GM23338 (cell line): ENCODE results near the gene SFR1. TPM values are rescaled to one million over a fixed set of nuclear protein-coding genes. Genes with fewer than 3 reads are reported as not detected.
A peak's percentile ranks its signal among the peaks of the same experiment; 100 is the strongest.

Experiments
- ATAC-seq: fragments of 200-7000 bp; cut with Tn5 transposase; 3 replicates; pipeline ENCODE4 v1.9.1; 2020
- DNase-seq: peaks from one replicate; pipeline ENCODE4 v3.0.0-alpha.2; 2015; ENCODE audit warnings: low spot score
- H2AFZ ChIP-seq: fragments of 200-600 bp; sonication (generic); 2 replicates; pipeline ENCODE4 v1.8.0; 2016; ENCODE audit warnings: antibody characterized with exemption, mild to moderate bottlenecking, moderate library complexity
- H3F3A ChIP-seq: fragments of 200-600 bp; sonication (generic); replicated peaks from 2 replicates; pipeline ENCODE4 v1.8.0; 2017; ENCODE audit warnings: antibody characterized with exemption, mixed run types, low read depth
- H3K27ac ChIP-seq: fragments of 200-600 bp; sonication (generic); 2 replicates; pipeline ENCODE4 v1.6.1; 2016; ENCODE audit warnings: low read depth
- H3K27me3 ChIP-seq: fragments of 200-600 bp; sonication (generic); 2 replicates; pipeline ENCODE4 v1.8.0; 2016; ENCODE audit warnings: mild to moderate bottlenecking, mixed run types, moderate library complexity; ENCODE audit not compliant: insufficient read depth
- H3K36me3 ChIP-seq: fragments of 200-600 bp; sonication (generic); 2 replicates; pipeline ENCODE4 v1.8.0; 2016; ENCODE audit warnings: mild to moderate bottlenecking; ENCODE audit not compliant: insufficient read depth
- H3K4me1 ChIP-seq: fragments of 200-600 bp; sonication (generic); 2 replicates; pipeline ENCODE4 v1.8.0; 2016; ENCODE audit warnings: mild to moderate bottlenecking, moderate library complexity; ENCODE audit not compliant: insufficient read depth
- H3K4me2 ChIP-seq: fragments of 200-600 bp; sonication (generic); 2 replicates; pipeline ENCODE4 v1.7.1; 2017; ENCODE audit warnings: mixed run types
- H3K4me3 ChIP-seq: fragments of 200-600 bp; sonication (generic); 2 replicates; pipeline ENCODE4 v1.6.1; 2016; ENCODE audit warnings: mixed run types
- H3K79me2 ChIP-seq: fragments of 200-600 bp; sonication (generic); replicated peaks from 2 replicates; pipeline ENCODE4 v1.8.0; 2017; ENCODE audit warnings: mild to moderate bottlenecking; ENCODE audit not compliant: insufficient read depth
- H3K9me2 ChIP-seq: fragments of 200-600 bp; sonication (generic); 2 replicates; pipeline ENCODE4 v1.8.0; 2017; ENCODE audit not compliant: insufficient read depth
- H4K20me1 ChIP-seq: fragments of 200-600 bp; sonication (generic); replicated peaks from 2 replicates; pipeline ENCODE4 v1.8.0; 2017; ENCODE audit warnings: mild to moderate bottlenecking; ENCODE audit not compliant: insufficient read depth
- H3K27ac Mint-ChIP-seq: 2 replicates; pipeline ENCODE4 v1.8.0; 2020; ENCODE audit warnings: inconsistent platforms, mild to moderate bottlenecking, moderate library complexity, mixed read lengths
- H3K27me3 Mint-ChIP-seq: 3 replicates; pipeline ENCODE4 v1.8.0; 2022; ENCODE audit warnings: low read depth, mild to moderate bottlenecking, moderate library complexity, mixed read lengths, inconsistent platforms; ENCODE audit not compliant: insufficient read depth, poor library complexity
- H3K36me3 Mint-ChIP-seq: 3 replicates; pipeline ENCODE4 v1.8.0; 2021; ENCODE audit warnings: low read depth, mild to moderate bottlenecking, inconsistent platforms, moderate library complexity, mixed read lengths
- H3K4me1 Mint-ChIP-seq: 3 replicates; pipeline ENCODE4 v1.8.0; 2020; ENCODE audit warnings: mild to moderate bottlenecking, inconsistent platforms, mixed read lengths
- H3K4me3 Mint-ChIP-seq: 3 replicates; pipeline ENCODE4 v1.8.0; 2021; ENCODE audit warnings: moderate library complexity, mild to moderate bottlenecking, inconsistent platforms, mixed read lengths
- H3K9me3 Mint-ChIP-seq: 3 replicates; pipeline ENCODE4 v1.8.0; 2020; ENCODE audit warnings: moderate library complexity, mild to moderate bottlenecking, inconsistent platforms, mixed read lengths
- CREB1 ChIP-seq: fragments of 250-450 bp; sonication (Bioruptor Pico); IDR thresholded peaks from 2 replicates; pipeline ENCODE4 v1.5.0; 2020; ENCODE audit warnings: low read depth, mild to moderate bottlenecking, moderate library complexity
- CTCF ChIP-seq, 2 experiments: fragments of 200-600 bp in 1 of 2; sonication (generic) in 1 of 2; conservative IDR thresholded peaks; 2 replicates each; pipeline versions ENCODE4 v1.5.1 to v1.6.1; 2016 to 2017; ENCODE audit warnings: antibody characterized with exemption in 2 of 2, low read depth in 2 of 2, mild to moderate bottlenecking in 2 of 2, moderate library complexity in 1 of 2
- ETS1 ChIP-seq: IDR thresholded peaks from 2 replicates; pipeline ENCODE4 v1.6.1; 2016; ENCODE audit warnings: antibody characterized with exemption
- EZH2 ChIP-seq: fragments of 200-600 bp; sonication (generic); IDR thresholded peaks from one replicate; pipeline ENCODE4 v1.8.0; 2017; ENCODE audit warnings: antibody characterized with exemption, mild to moderate bottlenecking, low read depth; ENCODE audit not compliant: unreplicated experiment
- EZH2phosphoT487 ChIP-seq: fragments of 200-600 bp; sonication (generic); IDR thresholded peaks from one replicate; pipeline ENCODE4 v1.8.1; 2018; ENCODE audit warnings: antibody characterized with exemption; ENCODE audit not compliant: unreplicated experiment
- JUNB ChIP-seq: IDR thresholded peaks from one replicate; pipeline ENCODE4 v1.6.1; 2016; ENCODE audit warnings: antibody characterized with exemption; ENCODE audit not compliant: unreplicated experiment
- NANOG ChIP-seq: IDR thresholded peaks from 2 replicates; pipeline ENCODE4 v1.6.1; 2016; ENCODE audit warnings: antibody characterized with exemption, borderline replicate concordance
- POLR2AphosphoS5 ChIP-seq: IDR thresholded peaks from 2 replicates; pipeline ENCODE4 v1.6.1; 2016; ENCODE audit warnings: antibody characterized with exemption, low read depth
- STAT1 ChIP-seq: IDR thresholded peaks from one replicate; pipeline ENCODE4 v1.6.1; 2016; ENCODE audit warnings: antibody characterized with exemption; ENCODE audit not compliant: unreplicated experiment
- ZNF114 ChIP-seq: fragments of 250-450 bp; sonication (Bioruptor Pico); IDR thresholded peaks from 2 replicates; pipeline ENCODE4 v1.5.0; 2020; ENCODE audit warnings: mild to moderate bottlenecking, moderate library complexity
- ZNF331 ChIP-seq: fragments of 250-450 bp; sonication (Bioruptor Pico); IDR thresholded peaks from 2 replicates; pipeline ENCODE4 v1.5.0; 2020; ENCODE audit warnings: low read depth, mild to moderate bottlenecking, moderate library complexity
- polyA plus RNA-seq: library from polyadenylated mRNA; unstranded; fragments of >200 nt; fragmentation: Nextera tagmentation; extraction: Ambion mirVana; gene quantifications from 2 replicates; pipeline ENCODE4 v1.2.1, GENCODE V29; 2016
- total RNA-seq: library from RNA; depleted of rRNA; stranded (reverse); fragments of >200 nt; shearing (Covaris generic); gene quantifications from 2 replicates; pipeline ENCODE4 v1.2.3, GENCODE V29; 2014
- TF ChIP-seq, protein P1 (sequence below): IDR thresholded peaks from one replicate; pipeline ENCODE4 v1.6.1; 2018; ENCODE audit warnings: antibody characterized with exemption; ENCODE audit not compliant: unreplicated experiment

The SFR1 gene
- total and polyA plus RNA-seq, 2 experiments from 2014 or later: 8.3 to 13.0 TPM

- Mint-ChIP-seq H3K27ac (no peak overlapping the region), H3K27me3 (no peaks in the 10 kb centered on the region), H3K4me3 (no peak overlapping the region), H3K4me1 (peaks cover 24% of the 10 kb centered on the region; the same call in 2 of the 3 replicates), H3K36me3 (no peaks in the 10 kb centered on the region), H3K9me3 (no peaks in the 10 kb centered on the region)
- peak overlapping the region; percentile 4; the same call in 1 of the 2 replicates for H2AFZ ChIP-seq
- H3K9me2 ChIP-seq: no peaks in the 10 kb centered on the region
- H3K4me3 ChIP-seq: no peak overlapping the region
- no peaks in the 10 kb centered on the region for H3K79me2 ChIP-seq
- H4K20me1 ChIP-seq: no peaks in the 10 kb centered on the region
- no peaks in the 10 kb centered on the region for H3K36me3 ChIP-seq
- H3K4me1 ChIP-seq: peaks cover 13% of the 10 kb centered on the region
- TF ChIP-seq POLR2AphosphoS5: no peak
- no peak for TF ChIP-seq ZNF114 (CRISPR knock-in tag)
- TF ChIP-seq, protein P1, sequence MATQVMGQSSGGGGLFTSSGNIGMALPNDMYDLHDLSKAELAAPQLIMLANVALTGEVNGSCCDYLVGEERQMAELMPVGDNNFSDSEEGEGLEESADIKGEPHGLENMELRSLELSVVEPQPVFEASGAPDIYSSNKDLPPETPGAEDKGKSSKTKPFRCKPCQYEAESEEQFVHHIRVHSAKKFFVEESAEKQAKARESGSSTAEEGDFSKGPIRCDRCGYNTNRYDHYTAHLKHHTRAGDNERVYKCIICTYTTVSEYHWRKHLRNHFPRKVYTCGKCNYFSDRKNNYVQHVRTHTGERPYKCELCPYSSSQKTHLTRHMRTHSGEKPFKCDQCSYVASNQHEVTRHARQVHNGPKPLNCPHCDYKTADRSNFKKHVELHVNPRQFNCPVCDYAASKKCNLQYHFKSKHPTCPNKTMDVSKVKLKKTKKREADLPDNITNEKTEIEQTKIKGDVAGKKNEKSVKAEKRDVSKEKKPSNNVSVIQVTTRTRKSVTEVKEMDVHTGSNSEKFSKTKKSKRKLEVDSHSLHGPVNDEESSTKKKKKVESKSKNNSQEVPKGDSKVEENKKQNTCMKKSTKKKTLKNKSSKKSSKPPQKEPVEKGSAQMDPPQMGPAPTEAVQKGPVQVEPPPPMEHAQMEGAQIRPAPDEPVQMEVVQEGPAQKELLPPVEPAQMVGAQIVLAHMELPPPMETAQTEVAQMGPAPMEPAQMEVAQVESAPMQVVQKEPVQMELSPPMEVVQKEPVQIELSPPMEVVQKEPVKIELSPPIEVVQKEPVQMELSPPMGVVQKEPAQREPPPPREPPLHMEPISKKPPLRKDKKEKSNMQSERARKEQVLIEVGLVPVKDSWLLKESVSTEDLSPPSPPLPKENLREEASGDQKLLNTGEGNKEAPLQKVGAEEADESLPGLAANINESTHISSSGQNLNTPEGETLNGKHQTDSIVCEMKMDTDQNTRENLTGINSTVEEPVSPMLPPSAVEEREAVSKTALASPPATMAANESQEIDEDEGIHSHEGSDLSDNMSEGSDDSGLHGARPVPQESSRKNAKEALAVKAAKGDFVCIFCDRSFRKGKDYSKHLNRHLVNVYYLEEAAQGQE: no peak
- no peak for TF ChIP-seq ETS1
- no peak for TF ChIP-seq CTCF (conservative IDR thresholded peaks at IDR 0.05; ENCODE audit: low read depth in 2 of 2)
- no peak for TF ChIP-seq ZNF331
- no peak for TF ChIP-seq EZH2phosphoT487
- ATAC-seq: no peak
- H3K4me2 ChIP-seq: no peak overlapping the region
- no peak for DNase-seq
- no peaks in the 10 kb centered on the region for H3K27me3 ChIP-seq
- no peak overlapping the region for H3K27ac ChIP-seq
- no peaks in the 10 kb centered on the region for H3F3A ChIP-seq
Observed at GRCh38 chr10:104144931-104145330, 23.0 kb downstream of the SFR1 start.

DNA sequence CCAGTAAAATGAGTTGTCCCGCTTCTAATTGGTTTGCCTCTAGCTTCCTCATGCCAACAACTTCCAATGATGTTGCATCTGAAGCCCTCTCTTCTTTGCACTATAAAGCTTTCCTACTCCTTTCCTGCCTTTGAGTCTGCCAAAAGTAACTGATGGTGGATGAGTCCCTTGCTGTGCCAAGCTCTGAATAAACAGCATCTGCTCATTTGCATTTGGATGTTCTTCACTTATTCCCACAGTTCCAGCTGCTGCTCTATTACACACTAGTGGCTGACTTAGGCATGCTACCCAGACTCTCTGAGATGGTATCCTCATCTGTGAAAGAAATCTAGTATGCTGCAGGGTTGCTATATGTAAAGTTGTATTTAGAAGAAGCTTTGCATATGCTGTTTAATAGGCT is 24.9 kb downstream of the SFR1 start:
- Histone ChIP-seq H3K9me2 (no peaks in the 10 kb centered on the region), H3K27ac (no peak overlapping the region), H3K36me3 (peaks cover 4% of the 10 kb centered on the region), H2AFZ (no peak overlapping the region), H3K4me1 (peaks cover 13% of the 10 kb centered on the region), H3K79me2 (no peaks in the 10 kb centered on the region), H3F3A (no peaks in the 10 kb centered on the region), H3K4me3 (no peak overlapping the region), H4K20me1 (no peaks in the 10 kb centered on the region), H3K4me2 (no peak overlapping the region), H3K27me3 (no peaks in the 10 kb centered on the region)
- Mint-ChIP-seq H3K27me3 (no peaks in the 10 kb centered on the region), H3K27ac (no peak overlapping the region), H3K9me3 (peaks cover 2% of the 10 kb centered on the region; the same call in 1 of the 3 replicates), H3K36me3 (peaks cover under 1% of the 10 kb centered on the region; the same call in 2 of the 3 replicates), H3K4me3 (no peak overlapping the region), H3K4me1 (peaks cover 27% of the 10 kb centered on the region; the same call in 2 of the 3 replicates)
- peak; percentile 28 for DNase-seq
- peak; percentile 77 for ATAC-seq
- TF ChIP-seq CTCF (conservative IDR thresholded peaks at IDR 0.05; ENCODE audit: low read depth in 2 of 2): no peak
- no peak for TF ChIP-seq EZH2
- TF ChIP-seq EZH2phosphoT487: no peak
- no peak for TF ChIP-seq POLR2AphosphoS5
- TF ChIP-seq ZNF331: no peak
- TF ChIP-seq, protein P1: no peak
- no peak for TF ChIP-seq ZNF114 (CRISPR knock-in tag)
- TF ChIP-seq NANOG: no peak
- TF ChIP-seq CREB1: no peak
- TF ChIP-seq STAT1: no peak
- no peak for TF ChIP-seq JUNB
